ENCODE results near the gene C4orf50.

Gene C4orf50

DNA sequence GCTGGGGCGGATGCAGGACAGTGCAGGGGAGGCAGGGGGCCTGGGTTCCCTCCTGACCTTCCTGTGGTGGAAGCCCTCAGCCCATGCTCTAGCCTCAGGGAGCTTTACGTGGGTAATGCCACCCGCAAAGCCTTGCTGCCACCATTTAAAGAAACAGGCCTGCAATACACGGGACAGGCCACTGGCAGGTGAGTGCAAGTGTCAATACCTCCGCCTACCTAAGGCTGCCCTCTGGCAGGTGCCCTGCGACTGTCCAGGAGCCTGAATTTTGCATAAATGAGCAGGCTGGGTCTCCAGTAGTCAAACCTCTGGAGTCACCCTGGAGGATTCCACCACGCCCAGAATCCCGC is 131.2 kb downstream of the C4orf50 start:
- TF ChIP-seq, protein P1, sequence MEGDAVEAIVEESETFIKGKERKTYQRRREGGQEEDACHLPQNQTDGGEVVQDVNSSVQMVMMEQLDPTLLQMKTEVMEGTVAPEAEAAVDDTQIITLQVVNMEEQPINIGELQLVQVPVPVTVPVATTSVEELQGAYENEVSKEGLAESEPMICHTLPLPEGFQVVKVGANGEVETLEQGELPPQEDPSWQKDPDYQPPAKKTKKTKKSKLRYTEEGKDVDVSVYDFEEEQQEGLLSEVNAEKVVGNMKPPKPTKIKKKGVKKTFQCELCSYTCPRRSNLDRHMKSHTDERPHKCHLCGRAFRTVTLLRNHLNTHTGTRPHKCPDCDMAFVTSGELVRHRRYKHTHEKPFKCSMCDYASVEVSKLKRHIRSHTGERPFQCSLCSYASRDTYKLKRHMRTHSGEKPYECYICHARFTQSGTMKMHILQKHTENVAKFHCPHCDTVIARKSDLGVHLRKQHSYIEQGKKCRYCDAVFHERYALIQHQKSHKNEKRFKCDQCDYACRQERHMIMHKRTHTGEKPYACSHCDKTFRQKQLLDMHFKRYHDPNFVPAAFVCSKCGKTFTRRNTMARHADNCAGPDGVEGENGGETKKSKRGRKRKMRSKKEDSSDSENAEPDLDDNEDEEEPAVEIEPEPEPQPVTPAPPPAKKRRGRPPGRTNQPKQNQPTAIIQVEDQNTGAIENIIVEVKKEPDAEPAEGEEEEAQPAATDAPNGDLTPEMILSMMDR (IDR thresholded peaks at IDR 0.05; ENCODE audit: extremely low read depth, insufficient read depth, missing control alignments), result no peak
- in situ Hi-C loops (cut with MboI; ENCODE audit: low pct_unique_long_range_greater_than_20kb, low sequenced_read_pairs, unreplicated experiment), result no loop called here
- no peak for DNase-seq (ENCODE audit: low spot score)

DNA sequence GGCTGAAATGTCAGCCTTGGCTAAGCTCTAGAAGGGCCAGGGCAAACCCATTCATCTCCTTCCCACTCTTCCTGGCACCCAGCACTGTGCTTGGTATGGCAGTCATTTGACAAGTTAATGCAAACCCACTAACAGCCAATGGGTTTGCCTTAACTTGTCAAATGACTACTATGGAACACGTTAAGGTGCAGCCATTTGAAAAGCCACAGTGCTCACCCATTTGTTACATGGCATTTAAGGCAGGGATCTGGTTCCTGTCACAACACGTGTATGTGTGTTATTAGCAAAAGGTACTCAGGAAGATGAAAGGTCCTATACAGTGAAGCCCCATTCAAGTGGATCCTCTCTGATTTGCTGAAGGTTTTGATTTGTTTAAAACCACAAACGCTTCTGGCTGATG is 132.5 kb downstream of the C4orf50 start:
- no peak for DNase-seq (ENCODE audit: low spot score)
- in situ Hi-C loops (cut with MboI; ENCODE audit: low pct_unique_long_range_greater_than_20kb, low sequenced_read_pairs, unreplicated experiment), result no loop called here
- TF ChIP-seq, protein P1 (IDR thresholded peaks at IDR 0.05; ENCODE audit: extremely low read depth, insufficient read depth, missing control alignments), result no peak

DNA sequence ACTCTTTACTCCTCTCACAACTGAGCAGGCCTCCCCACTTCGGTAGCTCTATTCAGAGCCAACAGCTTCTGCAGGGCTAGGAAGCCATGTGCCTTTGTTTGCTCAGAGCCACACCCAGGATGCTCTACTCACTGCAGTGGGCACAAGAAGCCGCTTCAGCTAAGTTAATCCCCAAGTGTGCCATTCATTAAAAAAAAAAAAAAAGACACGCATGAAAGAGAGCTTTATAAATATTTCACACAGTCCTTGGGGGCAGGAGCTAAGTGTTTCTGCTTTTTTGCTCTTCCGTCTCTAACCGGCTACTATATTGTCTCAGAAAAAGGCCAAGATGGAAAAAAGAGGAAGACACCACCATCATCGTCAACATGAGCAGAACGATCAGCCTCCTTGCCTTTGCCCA is 133.4 kb downstream of the C4orf50 start:
- TF ChIP-seq, protein P1 (IDR thresholded peaks at IDR 0.05; ENCODE audit: extremely low read depth, insufficient read depth, missing control alignments), result no peak
- DNase-seq (ENCODE audit: low spot score), result no peak
- in situ Hi-C loops (cut with MboI; ENCODE audit: low pct_unique_long_range_greater_than_20kb, low sequenced_read_pairs, unreplicated experiment), result no loop called here

DNA sequence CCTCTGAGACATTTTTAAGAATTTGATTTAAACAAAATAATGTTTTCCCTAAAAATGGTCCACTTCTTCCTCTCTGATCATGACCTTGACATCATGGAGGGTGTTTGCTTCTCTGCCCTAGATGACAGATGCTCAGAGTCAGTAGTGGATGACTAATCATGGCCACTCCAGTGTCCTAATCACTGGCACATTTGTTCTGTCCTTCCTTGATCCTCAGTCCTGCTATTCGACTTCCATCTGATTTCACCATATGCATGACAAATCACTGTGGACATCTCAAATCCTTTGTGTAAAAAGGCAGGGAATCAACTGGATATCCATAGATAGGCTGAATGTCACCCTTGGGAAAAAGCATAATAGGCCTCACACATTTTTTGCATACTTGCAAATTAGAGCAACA is 134.3 kb downstream of the C4orf50 start:
- TF ChIP-seq, protein P1 (IDR thresholded peaks at IDR 0.05; ENCODE audit: extremely low read depth, insufficient read depth, missing control alignments), result no peak
- in situ Hi-C loops (cut with MboI; ENCODE audit: low pct_unique_long_range_greater_than_20kb, low sequenced_read_pairs, unreplicated experiment), result no loop called here
- no peak for DNase-seq (ENCODE audit: low spot score)

DNA sequence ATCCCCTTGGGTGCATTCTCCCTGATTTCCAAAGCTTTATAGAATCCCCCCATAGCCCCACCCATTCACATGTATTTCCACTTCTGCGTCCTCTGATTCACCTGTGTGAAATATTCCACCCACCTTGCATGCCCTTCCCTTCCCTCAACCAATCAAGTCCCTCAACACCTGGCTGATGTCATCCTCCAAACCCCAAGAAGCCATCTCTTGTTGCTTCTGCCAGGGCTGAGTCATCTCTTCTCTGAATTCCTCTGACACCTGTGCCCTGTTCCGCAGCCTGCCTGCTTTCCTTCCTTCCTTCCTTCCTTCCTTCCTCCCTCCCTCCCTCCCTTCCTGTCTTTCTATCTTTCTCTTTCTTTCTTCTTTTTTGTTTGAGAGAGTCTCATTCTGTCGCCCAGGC is 135.3 kb downstream of the C4orf50 start:
- in situ Hi-C loops (cut with MboI; ENCODE audit: low pct_unique_long_range_greater_than_20kb, low sequenced_read_pairs, unreplicated experiment), result no loop called here
- TF ChIP-seq, protein P1 (IDR thresholded peaks at IDR 0.05; ENCODE audit: extremely low read depth, insufficient read depth, missing control alignments), result no peak
- DNase-seq (ENCODE audit: low spot score), result no peak

DNA sequence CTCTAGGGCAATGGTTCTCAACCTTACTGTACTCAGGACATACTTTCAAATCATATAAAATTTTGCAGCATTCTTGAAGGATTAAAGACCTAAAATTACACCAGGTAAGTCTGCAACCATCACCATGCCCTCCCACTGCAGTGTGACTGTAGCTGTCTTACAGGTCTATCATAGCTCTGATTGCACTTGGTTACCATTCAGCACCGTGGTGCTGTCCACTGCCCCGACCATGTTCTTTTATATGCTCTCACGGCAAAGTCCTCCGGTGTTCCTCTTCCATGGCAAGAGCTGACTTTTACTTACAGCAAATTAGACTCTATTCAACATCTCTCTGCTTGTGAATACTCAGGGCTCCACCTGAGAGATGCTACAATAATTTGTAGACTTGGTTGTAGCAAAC is 136.9 kb downstream of the C4orf50 start:
- in situ Hi-C loops (cut with MboI; ENCODE audit: low pct_unique_long_range_greater_than_20kb, low sequenced_read_pairs, unreplicated experiment), result no loop called here
- no peak for DNase-seq (ENCODE audit: low spot score)
- TF ChIP-seq, protein P1 (IDR thresholded peaks at IDR 0.05; ENCODE audit: extremely low read depth, insufficient read depth, missing control alignments), result no peak

DNA sequence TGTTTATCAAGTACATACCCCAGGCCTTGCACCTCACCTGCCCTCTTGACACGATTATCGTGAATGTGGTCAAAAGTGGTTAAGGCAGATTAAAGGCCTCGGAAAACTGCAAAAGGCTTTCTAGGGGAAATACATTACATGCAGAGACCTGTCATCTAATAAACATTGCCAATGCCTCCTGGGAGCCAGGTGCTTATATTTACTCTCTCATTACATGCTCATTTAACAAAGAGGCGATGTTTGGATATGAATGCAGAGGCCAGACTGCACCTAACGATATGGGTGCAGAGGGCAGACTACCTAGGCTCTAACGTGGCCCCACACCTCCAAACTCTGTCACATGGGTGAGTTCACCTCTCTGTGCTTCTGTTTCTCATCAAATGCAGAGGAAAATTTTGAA is 139.9 kb downstream of the C4orf50 start:
- in situ Hi-C loops (cut with MboI; ENCODE audit: low pct_unique_long_range_greater_than_20kb, low sequenced_read_pairs, unreplicated experiment), result no loop called here

More for the DNA sequence above, 139.9 kb downstream of the C4orf50 start:
- no peak for DNase-seq (ENCODE audit: low spot score)
- TF ChIP-seq, protein P1 (IDR thresholded peaks at IDR 0.05; ENCODE audit: extremely low read depth, insufficient read depth, missing control alignments), result no peak
